Parathyroid adenoma (tissue), 2 donors: ENCODE results near the gene KRT86.

Experiments used
- H2AFZ ChIP-seq: fragments of 300-600 bp; sonication (generic); one replicate; pipeline ENCODE4 v1.7.0; 2017; ENCODE audit warnings: antibody characterized with exemption, mild to moderate bottlenecking
- H3K27ac ChIP-seq: fragments of 300-600 bp; sonication (generic); one replicate; pipeline ENCODE4 v1.7.0; 2017
- H3K27me3 ChIP-seq: fragments of 300-600 bp; sonication (generic); one replicate; pipeline ENCODE4 v1.7.0; 2017; ENCODE audit warnings: low read length; ENCODE audit not compliant: control insufficient read depth, insufficient read depth
- H3K36me3 ChIP-seq: fragments of 300-600 bp; sonication (generic); one replicate; pipeline ENCODE4 v1.7.0; 2017; ENCODE audit warnings: low read length; ENCODE audit not compliant: control insufficient read depth, insufficient read depth
- H3K4me1 ChIP-seq: fragments of 300-600 bp; sonication (generic); one replicate; pipeline ENCODE4 v1.7.0; 2017; ENCODE audit warnings: control low read depth
- H3K4me2 ChIP-seq: fragments of 300-600 bp; sonication (generic); one replicate; pipeline ENCODE4 v1.7.0; 2017; ENCODE audit warnings: low read length
- H3K4me3 ChIP-seq: fragments of 300-600 bp; sonication (generic); one replicate; pipeline ENCODE4 v1.7.0; 2017; ENCODE audit warnings: low read depth, low read length
- H3K79me2 ChIP-seq: fragments of 300-600 bp; sonication (generic); one replicate; pipeline ENCODE4 v1.7.0; 2017; ENCODE audit warnings: control low read depth
- H3K9ac ChIP-seq: fragments of 300-600 bp; sonication (generic); one replicate; pipeline ENCODE4 v1.7.0; 2017; ENCODE audit warnings: mild to moderate bottlenecking
- H3K9me3 ChIP-seq: fragments of 300-600 bp; sonication (generic); one replicate; pipeline ENCODE4 v1.7.0; 2017; ENCODE audit warnings: low read length; ENCODE audit not compliant: control insufficient read depth
- TF ChIP-seq, protein P1 (sequence below): fragments of 300-600 bp; sonication (generic); IDR thresholded peaks from one replicate; pipeline ENCODE4 v1.7.0; 2017; ENCODE audit warnings: antibody characterized with exemption, mild to moderate bottlenecking
- donor health status: primary hyperparathyroidism.

Gene KRT86

DNA sequence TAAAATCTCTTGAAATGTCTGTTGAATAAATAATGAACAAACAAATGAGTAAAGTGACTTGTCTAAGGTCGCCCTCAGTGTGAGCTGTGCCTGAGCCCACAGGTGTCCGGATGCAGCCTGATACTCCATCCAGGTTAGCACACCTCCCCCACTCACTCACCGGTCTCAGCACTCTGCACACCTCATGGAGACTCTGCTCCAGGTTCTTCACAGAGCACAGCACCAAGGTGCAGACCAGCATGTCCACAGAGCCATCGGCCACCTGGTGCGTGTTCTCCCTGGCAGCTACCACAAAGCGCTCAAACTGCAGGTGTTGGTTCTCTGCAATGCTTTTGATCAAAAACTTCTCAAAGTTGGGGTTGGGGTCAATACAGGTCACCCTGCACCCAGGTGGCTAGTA lies 45.5 kb upstream of the KRT86 start:
- TF ChIP-seq, protein P1, sequence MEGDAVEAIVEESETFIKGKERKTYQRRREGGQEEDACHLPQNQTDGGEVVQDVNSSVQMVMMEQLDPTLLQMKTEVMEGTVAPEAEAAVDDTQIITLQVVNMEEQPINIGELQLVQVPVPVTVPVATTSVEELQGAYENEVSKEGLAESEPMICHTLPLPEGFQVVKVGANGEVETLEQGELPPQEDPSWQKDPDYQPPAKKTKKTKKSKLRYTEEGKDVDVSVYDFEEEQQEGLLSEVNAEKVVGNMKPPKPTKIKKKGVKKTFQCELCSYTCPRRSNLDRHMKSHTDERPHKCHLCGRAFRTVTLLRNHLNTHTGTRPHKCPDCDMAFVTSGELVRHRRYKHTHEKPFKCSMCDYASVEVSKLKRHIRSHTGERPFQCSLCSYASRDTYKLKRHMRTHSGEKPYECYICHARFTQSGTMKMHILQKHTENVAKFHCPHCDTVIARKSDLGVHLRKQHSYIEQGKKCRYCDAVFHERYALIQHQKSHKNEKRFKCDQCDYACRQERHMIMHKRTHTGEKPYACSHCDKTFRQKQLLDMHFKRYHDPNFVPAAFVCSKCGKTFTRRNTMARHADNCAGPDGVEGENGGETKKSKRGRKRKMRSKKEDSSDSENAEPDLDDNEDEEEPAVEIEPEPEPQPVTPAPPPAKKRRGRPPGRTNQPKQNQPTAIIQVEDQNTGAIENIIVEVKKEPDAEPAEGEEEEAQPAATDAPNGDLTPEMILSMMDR = no peak
- H3K4me1 ChIP-seq = peaks cover 13% of the 10 kb centered on the region
- no peak overlapping the region for H3K4me2 ChIP-seq

DNA sequence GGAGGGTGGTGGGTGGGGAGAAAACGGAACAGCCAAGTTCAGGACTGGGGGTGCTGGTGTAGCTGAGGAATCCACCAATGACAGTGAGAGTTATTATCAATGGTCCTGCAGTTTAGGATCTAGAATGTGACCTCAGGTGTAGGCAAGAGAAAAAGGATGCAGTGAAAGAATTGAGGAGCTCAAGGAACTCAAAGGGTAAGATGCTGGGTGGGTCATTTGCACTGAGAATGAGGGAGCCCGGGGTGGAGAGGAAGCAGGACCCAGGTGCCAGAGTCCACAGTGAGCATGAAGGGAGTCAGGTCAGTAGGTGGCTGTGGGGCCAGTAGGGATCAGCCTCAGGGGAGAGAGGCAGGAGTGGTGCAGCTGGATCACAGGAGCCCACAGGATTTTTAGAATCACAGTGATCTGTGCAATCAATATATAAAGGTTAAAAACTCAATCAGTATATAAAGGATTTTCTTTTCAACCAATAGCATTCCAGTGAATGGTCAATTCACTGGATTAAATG lies 44.6 kb upstream of the KRT86 start:
- H3K27ac ChIP-seq = no peak overlapping the region

More for the DNA sequence above, 45.5 kb upstream of the KRT86 start:
- Histone ChIP-seq H2AFZ (no peak overlapping the region), H3K27me3 (no peaks in the 10 kb centered on the region), H3K9ac (no peak overlapping the region), H3K9me3 (no peaks in the 10 kb centered on the region), H3K36me3 (no peaks in the 10 kb centered on the region), H3K4me3 (no peak overlapping the region), H3K27ac (no peak overlapping the region), H3K79me2 (no peaks in the 10 kb centered on the region)

DNA sequence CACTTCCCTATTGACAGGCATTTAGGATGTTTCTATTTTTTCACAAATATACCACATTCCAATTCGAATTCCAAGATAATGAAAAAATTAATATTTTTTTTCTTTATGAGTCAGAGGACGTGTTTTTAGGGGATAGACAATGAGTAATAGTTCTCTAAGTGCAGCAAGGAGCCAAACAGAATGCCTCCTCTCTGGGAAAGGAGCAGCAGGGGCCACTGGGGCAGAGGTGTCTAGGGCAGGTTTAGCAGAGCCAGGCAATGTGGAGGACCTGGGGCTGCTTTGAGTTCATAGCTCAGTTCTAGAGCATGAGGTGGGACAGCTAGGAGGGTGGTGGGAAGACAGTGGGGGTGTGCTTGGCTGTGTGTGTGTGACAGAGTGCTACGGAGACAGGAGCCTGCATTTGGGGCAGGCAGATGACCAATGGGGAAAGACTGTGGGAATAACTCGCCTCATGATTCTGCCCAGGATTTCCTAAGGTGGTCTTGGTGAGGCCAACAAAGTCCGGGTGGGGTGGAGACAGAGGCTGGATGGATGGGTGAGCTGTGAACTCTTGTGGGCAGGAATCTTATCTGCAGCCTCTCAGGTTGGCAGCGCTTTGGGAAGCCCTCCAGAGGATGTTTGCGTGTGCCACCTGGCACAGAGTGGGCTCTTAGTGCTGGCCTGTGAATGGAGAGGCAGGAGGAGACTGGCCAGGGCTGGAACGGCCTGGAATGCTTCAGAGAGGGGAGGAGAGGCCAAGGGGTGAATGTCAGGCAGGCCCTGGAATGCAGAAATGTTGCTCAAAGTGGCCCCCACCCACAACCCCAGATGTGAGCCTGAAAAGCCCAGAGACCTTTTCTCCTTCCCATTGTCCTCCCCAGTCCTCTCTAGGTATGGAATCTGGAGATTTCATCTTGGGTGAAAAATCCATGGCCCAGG lies 43.8 kb upstream of the KRT86 start:
- Histone ChIP-seq H3K79me2 (no peaks in the 10 kb centered on the region), H3K9ac (no peak overlapping the region), H3K9me3 (no peaks in the 10 kb centered on the region), H3K27ac (no peak overlapping the region), H3K4me1 (peaks cover 13% of the 10 kb centered on the region), H2AFZ (no peak overlapping the region), H3K4me3 (no peak overlapping the region), H3K4me2 (no peak overlapping the region), H3K36me3 (no peaks in the 10 kb centered on the region), H3K27me3 (no peaks in the 10 kb centered on the region)
- TF ChIP-seq, protein P1 = no peak

More for the DNA sequence above, 44.6 kb upstream of the KRT86 start:
- Histone ChIP-seq H3K27me3 (no peaks in the 10 kb centered on the region), H2AFZ (no peak overlapping the region), H3K4me2 (no peak overlapping the region), H3K36me3 (no peaks in the 10 kb centered on the region), H3K79me2 (no peaks in the 10 kb centered on the region), H3K9ac (no peak overlapping the region), H3K4me3 (no peak overlapping the region), H3K4me1 (peaks cover 13% of the 10 kb centered on the region), H3K9me3 (no peaks in the 10 kb centered on the region)
- TF ChIP-seq, protein P1 = no peak

DNA sequence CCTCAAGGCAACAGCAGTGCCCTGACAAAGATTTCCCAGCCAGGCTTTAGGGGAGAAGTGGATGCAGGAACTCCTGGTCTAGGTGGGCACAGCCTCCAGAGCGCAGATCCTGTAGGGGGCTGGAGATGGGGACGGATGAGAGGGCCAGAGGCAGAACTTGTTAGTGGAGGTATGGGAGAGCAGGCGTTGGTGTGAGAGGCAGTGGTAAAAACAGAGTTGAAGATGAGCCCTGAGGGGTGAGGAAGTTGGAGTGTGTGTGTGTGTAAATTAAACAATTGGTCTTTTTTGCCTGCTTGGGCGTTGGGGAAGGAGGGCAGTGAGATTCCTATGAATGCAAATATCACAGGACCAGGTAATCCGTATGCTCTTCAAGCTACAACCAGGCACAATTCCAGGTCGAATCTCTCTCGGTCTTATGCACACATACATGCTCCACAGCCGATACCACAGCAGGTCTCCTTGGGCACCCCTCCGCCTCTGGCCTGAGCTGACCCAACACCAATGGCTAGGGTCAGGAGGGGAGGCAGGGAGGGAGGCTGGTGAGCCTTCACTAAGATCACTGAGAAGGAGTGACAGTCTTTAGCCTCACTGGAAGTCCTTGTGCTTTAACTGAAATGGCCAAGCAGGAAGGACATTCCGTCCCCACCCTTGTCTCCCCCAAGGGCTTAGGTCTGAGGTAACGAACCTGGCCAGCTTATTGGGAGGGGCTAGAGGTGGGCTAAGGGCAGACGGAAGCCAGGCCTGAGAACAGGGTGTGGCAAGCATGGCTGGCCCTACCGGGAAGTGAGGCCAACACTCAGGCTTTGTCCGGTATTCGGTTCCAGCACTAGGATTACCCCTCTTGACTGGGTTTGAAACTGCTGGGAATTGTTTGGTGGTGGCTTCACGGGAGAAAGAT lies 42.9 kb upstream of the KRT86 start:
- Histone ChIP-seq H3K9ac (no peak overlapping the region), H3K4me2 (no peak overlapping the region), H3K4me1 (peaks cover 13% of the 10 kb centered on the region), H3K4me3 (no peak overlapping the region), H3K27ac (peak overlapping the region; percentile 72), H2AFZ (peak overlapping the region; percentile 80), H3K79me2 (no peaks in the 10 kb centered on the region), H3K27me3 (no peaks in the 10 kb centered on the region), H3K36me3 (no peaks in the 10 kb centered on the region), H3K9me3 (no peaks in the 10 kb centered on the region)
- TF ChIP-seq, protein P1 = no peak
